GM21786 (cell line): Measurements from ENCODE around the gene ALG1L2.
"Not testable (repeated sequence)": the region's sequence is repeated elsewhere in the genome, so short reads cannot be mapped to it uniquely, and the experiment has no call there.

Source experiments
- ATAC-seq: cut with Tn5 transposase; IDR thresholded peaks from one replicate; pipeline ENCODE4 v1.9.1; 2021; ENCODE audit not compliant: unreplicated experiment

Gene ALG1L2

GRCh38 chr3:130122891-130123775 lies 41.5 kb downstream of the ALG1L2 start:
- ATAC-seq: not testable (repeated sequence)

GRCh38 chr3:130125406-130125805 lies 43.8 kb downstream of the ALG1L2 start:
- not testable (repeated sequence) for ATAC-seq

- ATAC-seq: not testable (repeated sequence)
These were observed 54.7 kb downstream of the ALG1L2 start for GRCh38 chr3:130136337-130136736.

- ATAC-seq: not testable (repeated sequence)
These were observed 56.1 kb downstream of the ALG1L2 start for GRCh38 chr3:130137685-130138084.

- ATAC-seq: not testable (repeated sequence)
These were observed 57.4 kb downstream of the ALG1L2 start for GRCh38 chr3:130138992-130139391.

- ATAC-seq: not testable (repeated sequence)
These were observed 59.1 kb downstream of the ALG1L2 start for GRCh38 chr3:130140756-130141155.

GRCh38 chr3:130143648-130144327 lies 62.2 kb downstream of the ALG1L2 start:
- ATAC-seq: not testable (repeated sequence)

GRCh38 chr3:130144328-130144650 lies 62.7 kb downstream of the ALG1L2 start:
- ATAC-seq: not testable (repeated sequence)

- not testable (repeated sequence) for ATAC-seq
These were observed 63.8 kb downstream of the ALG1L2 start for GRCh38 chr3:130145456-130145855.

- ATAC-seq: not testable (repeated sequence)
These were observed 64.8 kb downstream of the ALG1L2 start for GRCh38 chr3:130146465-130146864.
